Measurements from ENCODE around the gene ACKR2.

The ACKR2 gene

DNA sequence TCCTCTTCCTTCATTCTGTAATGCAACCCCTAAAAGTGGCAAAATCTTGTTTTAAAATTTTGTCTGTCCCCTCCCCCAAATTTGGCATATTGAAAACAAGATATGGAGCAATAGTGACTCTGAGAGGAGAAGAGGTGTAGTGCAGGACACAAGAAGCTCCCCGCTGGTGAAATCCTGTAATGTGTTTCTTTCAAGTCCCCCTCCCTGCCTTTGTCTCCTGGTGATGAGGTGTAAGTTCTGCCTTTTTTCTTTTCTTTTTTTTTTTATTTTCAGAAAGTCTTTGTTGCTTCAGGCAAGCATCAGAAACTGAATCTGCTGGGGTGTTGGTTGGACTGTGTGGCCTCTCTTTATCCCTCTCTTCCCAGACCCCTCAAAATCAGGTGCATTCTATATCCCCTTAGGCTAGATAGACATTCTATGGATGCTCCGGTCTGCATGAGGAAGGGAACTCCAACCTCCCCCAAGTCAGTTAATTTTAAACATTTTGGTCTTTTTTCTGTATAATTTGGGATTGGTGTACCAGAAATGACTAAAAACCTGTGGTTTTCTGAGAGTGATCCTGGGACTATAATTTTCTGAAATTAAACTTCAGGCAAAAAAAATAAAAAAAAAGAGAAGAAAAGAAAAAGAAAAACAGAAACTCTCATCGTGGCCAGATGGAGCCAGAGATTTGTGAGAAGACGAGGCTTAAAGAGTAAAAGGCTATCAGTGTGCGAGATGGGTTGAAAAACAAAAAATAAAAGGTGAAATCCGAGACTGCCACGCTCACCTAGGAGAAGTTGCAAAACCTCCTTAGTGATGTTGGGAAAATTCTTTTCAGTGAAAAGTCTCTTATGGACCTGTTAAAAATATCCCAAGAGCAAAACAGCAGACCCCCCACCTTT, 21.4 kb downstream of the ACKR2 start:
- no peak for DNase-seq

GRCh38 chr3:42831321-42831713, 22.1 kb downstream of the ACKR2 start:
- peak; percentile 15 for DNase-seq

- DNase-seq: no peak
These were observed 27.2 kb downstream of the ACKR2 start for GRCh38 chr3:42836150-42837123.

DNA sequence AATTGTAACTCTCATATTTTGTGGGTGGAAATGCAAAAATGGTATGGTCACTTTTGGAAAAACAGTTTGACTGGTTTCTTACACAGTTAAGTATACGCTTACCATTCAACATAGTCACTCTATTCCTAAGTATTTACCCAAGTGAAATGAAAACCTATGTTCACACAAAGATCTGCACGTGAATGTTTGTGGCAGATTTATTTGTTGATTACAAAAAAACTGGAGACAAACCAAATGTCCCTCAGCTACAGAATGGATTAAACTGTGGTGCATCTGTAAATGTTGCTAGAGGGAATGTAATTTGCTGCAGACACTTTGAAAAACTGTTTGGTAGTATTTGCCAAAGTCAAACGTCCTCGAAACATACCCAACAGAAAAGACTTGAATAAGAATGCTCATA, 29.3 kb downstream of the ACKR2 start:
- DNase-seq: no peak

GRCh38 chr3:42839616-42840015, 30.4 kb downstream of the ACKR2 start:
- DNase-seq: no peak

DNA sequence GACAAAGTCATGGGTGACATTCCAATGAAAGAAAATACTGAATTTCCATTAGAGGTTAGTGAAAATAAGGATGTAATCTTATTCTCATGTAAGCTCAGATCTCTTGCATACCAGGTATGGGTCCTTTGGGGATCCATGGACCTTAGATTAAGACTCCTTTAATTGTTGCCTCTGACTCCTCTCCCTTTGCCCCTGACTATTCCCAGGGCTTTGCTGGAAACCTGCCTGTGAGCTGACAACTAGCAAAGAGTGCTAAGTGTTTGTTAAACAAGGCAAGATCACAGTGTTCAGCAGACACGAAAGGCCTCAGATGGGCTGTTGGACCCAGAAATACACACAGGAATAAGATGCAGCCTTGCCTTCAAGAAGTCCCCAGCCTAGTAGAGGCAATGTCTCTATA, 32.1 kb downstream of the ACKR2 start:
- DNase-seq: no peak

DNA sequence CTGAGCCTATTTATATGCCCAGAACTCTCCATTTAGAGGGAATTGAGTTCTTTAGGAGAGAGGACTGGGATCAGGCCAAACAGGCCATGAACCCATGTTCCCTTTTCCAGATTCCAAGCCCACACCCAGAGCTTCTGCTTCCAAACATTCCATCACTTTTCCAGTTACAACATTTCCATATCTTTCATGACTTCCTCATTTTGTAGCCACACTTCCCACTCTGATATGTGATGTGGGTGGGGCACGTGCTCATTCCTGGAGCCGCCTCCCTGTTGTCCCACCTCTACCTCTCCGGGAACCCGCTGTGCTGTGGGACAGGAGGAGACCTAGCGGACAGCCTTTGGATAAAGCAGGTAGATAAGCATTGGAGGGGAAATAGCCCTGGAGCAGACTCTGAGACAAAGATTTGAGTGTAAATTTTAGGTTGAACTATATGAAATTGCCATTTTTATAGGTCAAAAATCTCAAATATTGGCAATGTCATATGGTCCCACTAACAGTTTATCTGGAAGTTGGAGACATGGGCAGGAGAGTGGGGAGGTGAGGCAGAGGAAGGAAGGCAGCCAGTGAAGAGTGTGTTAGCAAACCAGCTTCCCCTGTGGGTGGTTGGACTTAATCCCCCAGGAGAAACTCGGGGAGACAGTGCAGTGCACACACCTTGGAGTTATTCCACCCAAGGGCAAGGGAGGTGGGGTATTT, 34.6 kb downstream of the ACKR2 start:
- DNase-seq: no peak

GRCh38 chr3:42844412-42844713, 35.1 kb downstream of the ACKR2 start:
- DNase-seq: no peak

DNA sequence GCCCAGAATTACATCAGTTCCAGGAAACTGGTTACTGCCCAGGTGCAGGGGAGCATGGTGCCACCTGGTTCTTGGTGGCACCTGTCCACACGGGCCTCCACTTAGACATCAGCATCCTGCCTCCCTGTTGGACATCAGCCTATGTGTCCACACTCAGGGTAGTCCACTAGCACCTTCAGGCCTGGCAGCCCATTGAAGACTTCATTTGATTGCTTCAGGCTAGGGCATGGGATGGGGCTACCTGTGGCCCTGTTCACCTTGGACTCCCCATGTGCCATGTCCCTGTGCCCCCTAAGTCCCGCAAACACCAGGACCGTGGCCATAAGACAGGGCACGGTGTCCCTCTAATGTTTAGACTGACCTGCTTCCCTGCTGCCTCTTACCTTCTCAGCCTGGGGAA, 35.6 kb downstream of the ACKR2 start:
- DNase-seq: no peak

DNA sequence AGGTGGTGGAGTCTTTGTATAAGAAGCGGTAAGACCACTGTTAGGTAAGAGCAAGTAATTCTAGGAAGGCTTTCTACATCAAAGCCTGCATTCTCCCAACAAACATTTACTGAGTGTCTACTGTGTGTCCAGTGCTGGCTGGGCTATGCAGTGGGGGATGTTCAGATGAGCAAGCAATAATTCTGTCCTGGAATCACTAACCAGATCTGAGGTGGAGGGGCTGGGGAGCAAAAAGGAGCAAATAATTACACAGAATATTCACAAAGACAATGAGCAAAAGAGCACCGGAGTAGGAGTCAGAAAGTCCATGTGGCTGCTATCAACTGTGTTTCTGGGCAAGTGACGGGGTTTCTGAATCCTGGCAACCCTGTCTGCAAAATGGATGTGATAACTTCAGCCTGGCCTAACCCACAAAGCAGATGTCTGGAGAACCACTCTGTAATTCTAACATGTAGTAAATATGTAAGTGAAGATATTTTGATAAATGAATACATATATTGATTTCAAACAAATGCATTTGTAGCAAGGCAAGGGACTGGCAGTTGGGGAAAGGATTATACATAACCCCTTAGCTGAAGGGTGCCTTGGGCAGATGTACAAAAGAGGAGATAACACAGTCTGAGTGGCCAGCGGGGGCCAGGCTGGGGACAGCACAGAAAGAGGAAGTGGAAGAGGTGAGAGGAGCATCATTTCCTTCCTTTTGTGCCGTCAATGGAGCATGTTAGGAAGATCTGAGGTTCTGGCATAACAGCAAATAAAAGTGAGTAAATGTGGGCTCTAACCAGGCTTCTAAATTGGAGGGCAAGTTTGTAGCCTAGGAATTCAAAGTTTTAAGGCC, 37.7 kb downstream of the ACKR2 start:
- DNase-seq: peak; percentile 60

DNA sequence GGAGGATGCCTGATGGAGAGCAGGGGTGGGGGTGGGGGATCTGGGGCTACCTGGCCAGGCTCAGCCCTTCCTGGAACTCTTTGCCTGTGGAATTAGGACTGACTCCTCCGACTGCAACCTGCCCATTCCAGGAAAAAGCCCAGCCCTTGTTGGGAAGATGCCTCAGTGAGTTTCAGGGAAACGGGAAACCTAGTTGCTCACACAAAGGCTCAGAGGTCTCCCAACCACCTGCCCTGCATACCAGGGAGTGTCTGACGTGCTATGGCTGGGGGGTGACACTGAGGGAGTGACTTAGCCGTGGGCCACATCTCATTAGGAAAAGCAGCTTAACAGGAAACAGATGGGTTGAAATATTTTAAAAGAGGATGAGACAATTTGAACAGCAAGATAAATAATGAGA, 38.5 kb downstream of the ACKR2 start:
- no peak for DNase-seq

DNA sequence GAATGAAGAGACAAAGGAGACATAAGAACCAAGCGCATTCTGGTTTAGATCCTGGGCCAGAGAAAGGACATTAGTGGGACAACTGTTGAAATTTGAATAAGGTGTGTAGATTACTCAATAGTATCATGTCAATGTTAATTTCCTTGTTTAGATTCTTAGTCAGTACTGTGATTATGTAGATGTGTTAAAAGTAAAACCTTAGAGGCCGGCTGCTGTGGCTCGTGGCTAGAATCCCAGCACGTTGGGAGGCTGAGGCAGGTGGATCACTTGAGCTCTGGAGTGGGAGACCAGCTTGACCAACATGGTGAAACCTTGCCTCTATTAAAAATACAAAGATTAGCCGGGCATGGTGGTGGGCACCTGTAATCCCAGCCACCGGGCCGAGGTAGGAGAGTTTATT, 39.8 kb downstream of the ACKR2 start:
- DNase-seq: no peak

DNA sequence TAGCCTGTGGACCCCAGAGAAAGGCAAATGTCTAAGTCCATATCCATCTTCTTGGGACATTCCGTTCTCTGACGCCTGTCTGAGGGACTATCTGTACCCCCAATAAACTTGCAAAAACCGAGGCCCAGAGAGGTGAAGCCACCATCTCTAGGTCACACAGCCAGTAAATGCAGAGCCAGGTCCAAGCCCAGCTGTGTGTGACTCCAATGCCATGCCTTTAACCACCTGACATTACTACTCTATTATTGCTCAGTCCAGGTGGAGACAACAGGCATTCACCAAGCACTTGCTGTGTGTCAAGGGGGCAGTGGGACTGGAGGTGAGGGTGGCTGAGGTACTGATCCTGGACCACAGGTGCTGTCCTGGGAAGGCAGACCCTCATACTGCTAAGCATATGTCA, 41.0 kb downstream of the ACKR2 start:
- no peak for DNase-seq

- DNase-seq: no peak
These were observed 42.1 kb downstream of the ACKR2 start for GRCh38 chr3:42851228-42851834.

DNA sequence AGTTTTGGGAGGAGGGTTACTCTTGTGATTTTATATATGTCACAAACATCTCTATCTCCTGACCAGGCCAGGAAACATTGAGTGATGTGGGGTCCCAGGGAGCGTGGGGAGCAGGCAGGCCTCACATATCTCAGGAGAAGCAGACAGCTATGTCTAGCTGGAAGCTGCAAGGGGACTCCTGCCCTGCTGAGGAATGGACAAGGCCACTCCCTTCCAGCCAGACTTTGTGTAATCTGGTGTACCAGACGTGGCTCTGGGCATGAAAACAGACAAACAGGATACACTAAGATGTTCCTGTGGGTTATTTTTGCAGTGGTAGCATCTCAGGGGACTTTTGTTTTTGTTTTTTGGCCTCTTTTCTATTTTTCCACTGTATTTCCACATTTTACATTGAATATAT, 43.2 kb downstream of the ACKR2 start:
- DNase-seq: no peak

DNA sequence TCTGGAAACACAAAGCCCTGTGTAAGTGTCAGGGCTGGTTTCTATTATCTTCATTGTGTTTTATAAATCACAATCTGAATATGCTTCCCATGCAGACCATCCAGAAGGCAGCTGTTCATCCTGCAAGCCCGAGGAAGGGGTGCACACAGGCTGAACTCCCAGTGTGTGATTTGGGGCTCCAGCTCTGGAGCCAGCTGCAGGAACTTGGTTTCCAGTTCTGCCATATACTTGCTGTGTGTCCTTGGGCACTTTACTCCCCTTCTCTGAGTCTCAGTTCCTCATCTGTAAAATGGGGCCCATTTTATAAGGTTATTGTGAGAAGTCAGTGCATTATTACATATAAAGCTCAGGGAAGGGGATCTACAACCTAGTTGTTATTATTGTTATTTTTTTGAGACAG, 43.8 kb downstream of the ACKR2 start:
- DNase-seq: no peak

DNA sequence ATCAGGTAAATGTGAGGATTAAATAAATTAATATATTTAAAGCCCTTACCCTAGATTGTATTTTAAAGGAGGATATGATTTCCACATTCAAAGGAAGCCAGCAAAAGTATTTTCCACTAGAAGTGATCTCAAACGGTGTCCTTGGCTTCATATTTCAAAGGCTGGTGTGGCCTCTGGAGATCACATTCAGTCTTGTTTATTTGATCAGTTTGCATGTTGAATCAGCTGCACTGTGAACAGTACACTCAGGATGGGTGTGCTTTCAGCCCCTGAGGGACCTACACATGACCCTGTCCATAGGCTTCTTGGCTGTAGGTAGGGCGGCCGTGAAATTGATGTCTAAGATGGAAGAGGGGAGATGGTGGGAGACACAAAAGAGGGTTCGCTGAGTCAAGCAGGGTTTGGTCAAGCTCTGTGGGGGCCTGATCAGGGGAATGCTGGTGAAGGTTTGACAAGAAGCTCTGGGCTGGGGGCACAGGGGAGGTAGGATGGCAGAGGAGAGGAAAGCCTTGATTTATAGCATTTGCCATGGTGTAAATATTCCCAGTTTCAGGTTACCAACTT, 44.6 kb downstream of the ACKR2 start:
- no peak for DNase-seq

DNA sequence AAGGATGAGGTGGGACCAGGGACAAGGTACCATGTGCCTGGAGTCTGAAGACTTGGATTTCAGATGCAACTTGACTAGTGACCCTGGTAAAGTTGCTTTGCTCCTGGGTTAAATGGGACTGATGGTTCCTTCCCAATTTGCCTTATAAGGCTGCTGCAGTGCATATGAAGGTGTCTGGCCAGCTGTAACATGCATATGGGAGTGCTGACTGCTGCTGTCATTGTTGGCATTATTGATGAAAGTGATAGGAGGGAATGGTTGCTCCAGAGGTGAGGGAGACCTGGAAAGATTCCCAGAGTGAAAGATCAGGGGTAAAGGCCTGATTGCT, 45.9 kb downstream of the ACKR2 start:
- DNase-seq: no peak

DNA sequence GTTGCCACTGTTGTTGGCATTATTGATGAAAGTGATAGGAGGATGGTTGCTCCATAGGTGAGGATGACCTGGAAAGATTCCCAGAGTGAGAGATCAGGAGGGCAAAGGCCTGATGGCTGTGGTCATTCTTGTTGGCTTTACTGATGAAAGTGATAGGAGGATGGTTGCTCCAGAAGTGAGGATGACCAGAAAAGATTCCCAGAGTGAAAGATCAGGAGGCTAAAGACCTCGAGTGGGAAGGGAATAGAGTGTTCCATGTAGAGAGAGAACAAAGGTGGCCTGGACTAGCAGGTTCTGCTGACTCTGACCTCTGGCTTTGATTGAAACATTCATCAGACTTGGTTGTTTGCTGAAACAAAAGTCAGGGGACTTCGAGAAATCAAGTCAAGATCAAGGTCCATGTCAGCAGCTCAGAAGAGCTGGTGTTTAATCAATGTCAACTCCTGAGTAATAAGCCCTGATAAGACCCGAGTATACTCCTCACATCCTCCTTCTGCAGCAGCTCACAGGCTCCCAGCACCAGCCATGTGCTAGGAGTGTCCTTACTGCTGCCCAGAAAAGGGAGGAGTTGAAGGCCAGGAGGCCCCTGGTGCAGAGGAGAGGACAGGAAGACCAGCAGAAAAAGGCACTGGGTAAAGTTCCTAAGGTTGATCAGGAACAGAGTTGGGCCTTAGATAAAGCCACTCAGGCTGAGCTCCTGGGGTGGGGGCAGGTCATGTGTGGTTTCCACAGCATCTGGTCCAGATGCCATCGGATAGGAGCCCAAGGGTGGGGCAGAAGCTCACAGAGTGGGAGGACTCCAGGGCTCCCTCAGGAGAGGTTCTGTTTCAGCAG, 46.5 kb downstream of the ACKR2 start:
- DNase-seq: no peak

DNA sequence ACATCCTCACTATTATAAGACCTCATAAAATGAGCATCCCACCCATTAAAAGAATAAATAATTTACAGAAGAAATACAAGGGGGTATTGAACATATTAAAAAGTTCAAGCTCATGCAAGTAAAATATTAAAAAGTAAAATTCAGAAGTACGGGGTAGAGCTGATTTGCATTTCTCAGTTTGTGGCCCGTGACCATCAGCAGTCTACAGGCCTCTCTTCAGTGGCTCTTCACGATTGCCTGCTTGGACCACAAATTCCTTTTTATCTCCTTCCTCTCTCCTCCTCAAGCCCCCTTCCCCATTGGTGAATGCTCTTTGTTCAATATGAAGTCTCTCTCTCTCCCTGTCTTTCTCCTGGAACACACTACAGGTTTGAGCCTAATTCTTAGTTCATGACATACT, 47.3 kb downstream of the ACKR2 start:
- no peak for DNase-seq
